K562 (cell line): ENCODE measurements around the gene KCNK1. TPM values are rescaled to one million over a fixed set of nuclear protein-coding genes. Genes with fewer than 3 reads are reported as not detected.

Experiments
- C11orf30 ChIP-seq: fragments of 450-650 bp; IDR thresholded peaks from 2 replicates; pipeline ENCODE4 v1.6.1; 2016; ENCODE audit warnings: low read depth, mild to moderate bottlenecking
- JUNB ChIP-seq: fragments of 450-650 bp; formaldehyde crosslinking; conservative IDR thresholded peaks from 2 replicates; pipeline ENCODE4 v1.4.0; 2020; ENCODE audit warnings: mild to moderate bottlenecking
- POLR3G ChIP-seq: IDR thresholded peaks from 2 replicates; pipeline ENCODE4 v1.6.1; 2011; ENCODE audit not compliant: insufficient read length, insufficient replicate concordance; ENCODE audit errors: extremely low read depth
- TGIF2 ChIP-seq: sonication (generic); formaldehyde crosslinking; IDR thresholded peaks from 2 replicates; pipeline ENCODE4 v1.8.1; 2022; ENCODE audit warnings: mild to moderate bottlenecking, missing genetic modification reagents, moderate library complexity
- ZNF76 ChIP-seq: fragments of 250-450 bp; sonication (Bioruptor Pico); IDR thresholded peaks from 2 replicates; pipeline ENCODE4 v1.4.0; 2020; ENCODE audit warnings: mild to moderate bottlenecking, moderate library complexity, borderline replicate concordance
- polyA plus RNA-seq, 8 experiments: library from polyadenylated mRNA; depleted of rRNA in 4 of 8; stranded (reverse) in 5 of 8; unstranded in 3 of 8; fragments of >200 nt; fragmentation: Nextera tagmentation in 2 of 8; fragmentation: Illumina TruSeq in 1 of 8; extraction: Ambion mirVana in 2 of 8; extraction: Trizol in 1 of 8; gene quantifications; 2 replicates each; pipeline versions ENCODE4 v1.2.1 to v1.2.3, GENCODE V29; 2011 to 2014; ENCODE audit warnings: inconsistent platforms in 1 of 8, missing spikeins in 1 of 8
- total RNA-seq, 7 experiments: library from RNA; depleted of rRNA in 6 of 7; stranded (reverse); fragments of >200 nt in 6 of 7; fragmentation: Illumina TruSeq in 2 of 7; extraction: Trizol in 2 of 7; gene quantifications; 2 replicates each; pipeline versions ENCODE4 v1.2.1 to v1.2.3, GENCODE V29; 2011 to 2021; ENCODE audit warnings: low replicate concordance in 1 of 7
- TF ChIP-seq, protein P1 (sequence below): sonication (generic); formaldehyde crosslinking; IDR thresholded peaks from 2 replicates; pipeline ENCODE4 v1.8.0; 2023; ENCODE audit warnings: missing genetic modification reagents, mild to moderate bottlenecking, borderline replicate concordance
- TF ChIP-seq, protein P2 (sequence below): sonication (generic); formaldehyde crosslinking; IDR thresholded peaks from 2 replicates; pipeline ENCODE4 v1.8.1; 2023; ENCODE audit warnings: mild to moderate bottlenecking, missing genetic modification reagents
- TF ChIP-seq, protein P3 (sequence below): fragments of 250-450 bp; sonication (Bioruptor Pico); IDR thresholded peaks from 2 replicates; pipeline ENCODE4 v1.8.0; 2022; ENCODE audit warnings: inconsistent platforms
- TF ChIP-seq, protein P4 (sequence below): IDR thresholded peaks from 2 replicates; pipeline ENCODE4 v1.6.1; 2011; ENCODE audit warnings: borderline replicate concordance, low read depth, mild to moderate bottlenecking, moderate library complexity, low read length; ENCODE audit not compliant: insufficient read depth, poor library complexity, severe bottlenecking
- TF ChIP-seq, protein P5 (sequence below): fragments of 450-650 bp; IDR thresholded peaks from 2 replicates; pipeline ENCODE4 v1.6.1; 2016; ENCODE audit warnings: low read depth, mild to moderate bottlenecking, moderate library complexity
- TF ChIP-seq, protein P6 (sequence below): fragments of 450-650 bp; conservative IDR thresholded peaks from 2 replicates; pipeline ENCODE4 v1.6.1; 2016; ENCODE audit warnings: missing genetic modification characterization, low read depth, mild to moderate bottlenecking, control low read depth, missing compliant biosample characterization

Gene KCNK1
- total and polyA plus RNA-seq, 9 of the 15 experiments (the other 6 are each of a cell fraction or from before 2014, with no cell fraction given) = 3.1 to 22.7 (median 6.0) TPM

DNA sequence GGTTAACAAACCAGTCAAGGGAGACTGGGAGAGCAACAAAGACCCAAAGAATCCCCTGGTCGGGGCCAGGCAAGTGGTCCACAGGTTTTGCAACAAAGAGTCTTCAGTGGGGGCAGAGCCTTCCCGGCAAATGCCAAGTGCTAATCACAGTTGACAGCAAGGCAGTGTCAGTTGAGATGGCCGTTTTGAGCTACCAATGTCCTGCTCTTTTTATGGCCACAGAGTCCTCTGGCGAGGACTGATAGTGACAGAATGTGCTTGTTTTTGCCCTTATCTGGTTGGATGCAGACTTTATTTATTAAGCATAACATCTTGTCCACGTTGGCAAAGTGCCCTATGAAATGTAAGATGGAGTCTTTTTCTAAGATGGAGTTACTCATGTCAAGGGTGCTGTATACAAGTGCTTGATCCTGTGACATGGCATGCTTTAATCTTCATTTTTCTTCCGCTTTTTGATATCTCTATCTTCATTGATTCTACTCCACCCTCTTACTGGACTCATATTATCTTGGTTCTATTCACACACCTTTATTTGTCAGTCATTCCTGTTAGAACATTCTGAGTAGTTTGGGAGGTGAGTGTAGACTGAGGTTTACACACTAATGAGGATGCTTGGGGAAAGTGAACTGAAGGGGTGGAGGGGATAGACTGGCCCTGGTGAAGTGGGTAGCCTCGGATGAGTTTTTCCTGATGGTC is 51.8 kb downstream of the KCNK1 start (continued):
- TF ChIP-seq, protein P1, sequence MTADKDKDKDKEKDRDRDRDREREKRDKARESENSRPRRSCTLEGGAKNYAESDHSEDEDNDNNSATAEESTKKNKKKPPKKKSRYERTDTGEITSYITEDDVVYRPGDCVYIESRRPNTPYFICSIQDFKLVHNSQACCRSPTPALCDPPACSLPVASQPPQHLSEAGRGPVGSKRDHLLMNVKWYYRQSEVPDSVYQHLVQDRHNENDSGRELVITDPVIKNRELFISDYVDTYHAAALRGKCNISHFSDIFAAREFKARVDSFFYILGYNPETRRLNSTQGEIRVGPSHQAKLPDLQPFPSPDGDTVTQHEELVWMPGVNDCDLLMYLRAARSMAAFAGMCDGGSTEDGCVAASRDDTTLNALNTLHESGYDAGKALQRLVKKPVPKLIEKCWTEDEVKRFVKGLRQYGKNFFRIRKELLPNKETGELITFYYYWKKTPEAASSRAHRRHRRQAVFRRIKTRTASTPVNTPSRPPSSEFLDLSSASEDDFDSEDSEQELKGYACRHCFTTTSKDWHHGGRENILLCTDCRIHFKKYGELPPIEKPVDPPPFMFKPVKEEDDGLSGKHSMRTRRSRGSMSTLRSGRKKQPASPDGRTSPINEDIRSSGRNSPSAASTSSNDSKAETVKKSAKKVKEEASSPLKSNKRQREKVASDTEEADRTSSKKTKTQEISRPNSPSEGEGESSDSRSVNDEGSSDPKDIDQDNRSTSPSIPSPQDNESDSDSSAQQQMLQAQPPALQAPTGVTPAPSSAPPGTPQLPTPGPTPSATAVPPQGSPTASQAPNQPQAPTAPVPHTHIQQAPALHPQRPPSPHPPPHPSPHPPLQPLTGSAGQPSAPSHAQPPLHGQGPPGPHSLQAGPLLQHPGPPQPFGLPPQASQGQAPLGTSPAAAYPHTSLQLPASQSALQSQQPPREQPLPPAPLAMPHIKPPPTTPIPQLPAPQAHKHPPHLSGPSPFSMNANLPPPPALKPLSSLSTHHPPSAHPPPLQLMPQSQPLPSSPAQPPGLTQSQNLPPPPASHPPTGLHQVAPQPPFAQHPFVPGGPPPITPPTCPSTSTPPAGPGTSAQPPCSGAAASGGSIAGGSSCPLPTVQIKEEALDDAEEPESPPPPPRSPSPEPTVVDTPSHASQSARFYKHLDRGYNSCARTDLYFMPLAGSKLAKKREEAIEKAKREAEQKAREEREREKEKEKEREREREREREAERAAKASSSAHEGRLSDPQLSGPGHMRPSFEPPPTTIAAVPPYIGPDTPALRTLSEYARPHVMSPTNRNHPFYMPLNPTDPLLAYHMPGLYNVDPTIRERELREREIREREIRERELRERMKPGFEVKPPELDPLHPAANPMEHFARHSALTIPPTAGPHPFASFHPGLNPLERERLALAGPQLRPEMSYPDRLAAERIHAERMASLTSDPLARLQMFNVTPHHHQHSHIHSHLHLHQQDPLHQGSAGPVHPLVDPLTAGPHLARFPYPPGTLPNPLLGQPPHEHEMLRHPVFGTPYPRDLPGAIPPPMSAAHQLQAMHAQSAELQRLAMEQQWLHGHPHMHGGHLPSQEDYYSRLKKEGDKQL (CRISPR knock-in tag) = no peak
- TF ChIP-seq, protein P2, sequence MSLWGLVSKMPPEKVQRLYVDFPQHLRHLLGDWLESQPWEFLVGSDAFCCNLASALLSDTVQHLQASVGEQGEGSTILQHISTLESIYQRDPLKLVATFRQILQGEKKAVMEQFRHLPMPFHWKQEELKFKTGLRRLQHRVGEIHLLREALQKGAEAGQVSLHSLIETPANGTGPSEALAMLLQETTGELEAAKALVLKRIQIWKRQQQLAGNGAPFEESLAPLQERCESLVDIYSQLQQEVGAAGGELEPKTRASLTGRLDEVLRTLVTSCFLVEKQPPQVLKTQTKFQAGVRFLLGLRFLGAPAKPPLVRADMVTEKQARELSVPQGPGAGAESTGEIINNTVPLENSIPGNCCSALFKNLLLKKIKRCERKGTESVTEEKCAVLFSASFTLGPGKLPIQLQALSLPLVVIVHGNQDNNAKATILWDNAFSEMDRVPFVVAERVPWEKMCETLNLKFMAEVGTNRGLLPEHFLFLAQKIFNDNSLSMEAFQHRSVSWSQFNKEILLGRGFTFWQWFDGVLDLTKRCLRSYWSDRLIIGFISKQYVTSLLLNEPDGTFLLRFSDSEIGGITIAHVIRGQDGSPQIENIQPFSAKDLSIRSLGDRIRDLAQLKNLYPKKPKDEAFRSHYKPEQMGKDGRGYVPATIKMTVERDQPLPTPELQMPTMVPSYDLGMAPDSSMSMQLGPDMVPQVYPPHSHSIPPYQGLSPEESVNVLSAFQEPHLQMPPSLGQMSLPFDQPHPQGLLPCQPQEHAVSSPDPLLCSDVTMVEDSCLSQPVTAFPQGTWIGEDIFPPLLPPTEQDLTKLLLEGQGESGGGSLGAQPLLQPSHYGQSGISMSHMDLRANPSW (CRISPR knock-in tag) = no peak
- TF ChIP-seq ZNF76 = peak; percentile 100
- peak; percentile 97 for TF ChIP-seq JUNB (CRISPR knock-in tag)
- TF ChIP-seq, protein P3, sequence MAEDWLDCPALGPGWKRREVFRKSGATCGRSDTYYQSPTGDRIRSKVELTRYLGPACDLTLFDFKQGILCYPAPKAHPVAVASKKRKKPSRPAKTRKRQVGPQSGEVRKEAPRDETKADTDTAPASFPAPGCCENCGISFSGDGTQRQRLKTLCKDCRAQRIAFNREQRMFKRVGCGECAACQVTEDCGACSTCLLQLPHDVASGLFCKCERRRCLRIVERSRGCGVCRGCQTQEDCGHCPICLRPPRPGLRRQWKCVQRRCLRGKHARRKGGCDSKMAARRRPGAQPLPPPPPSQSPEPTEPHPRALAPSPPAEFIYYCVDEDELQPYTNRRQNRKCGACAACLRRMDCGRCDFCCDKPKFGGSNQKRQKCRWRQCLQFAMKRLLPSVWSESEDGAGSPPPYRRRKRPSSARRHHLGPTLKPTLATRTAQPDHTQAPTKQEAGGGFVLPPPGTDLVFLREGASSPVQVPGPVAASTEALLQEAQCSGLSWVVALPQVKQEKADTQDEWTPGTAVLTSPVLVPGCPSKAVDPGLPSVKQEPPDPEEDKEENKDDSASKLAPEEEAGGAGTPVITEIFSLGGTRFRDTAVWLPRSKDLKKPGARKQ (CRISPR knock-in tag) = peak; percentile 100
- TF ChIP-seq POLR3G = no peak
- TF ChIP-seq, protein P4, sequence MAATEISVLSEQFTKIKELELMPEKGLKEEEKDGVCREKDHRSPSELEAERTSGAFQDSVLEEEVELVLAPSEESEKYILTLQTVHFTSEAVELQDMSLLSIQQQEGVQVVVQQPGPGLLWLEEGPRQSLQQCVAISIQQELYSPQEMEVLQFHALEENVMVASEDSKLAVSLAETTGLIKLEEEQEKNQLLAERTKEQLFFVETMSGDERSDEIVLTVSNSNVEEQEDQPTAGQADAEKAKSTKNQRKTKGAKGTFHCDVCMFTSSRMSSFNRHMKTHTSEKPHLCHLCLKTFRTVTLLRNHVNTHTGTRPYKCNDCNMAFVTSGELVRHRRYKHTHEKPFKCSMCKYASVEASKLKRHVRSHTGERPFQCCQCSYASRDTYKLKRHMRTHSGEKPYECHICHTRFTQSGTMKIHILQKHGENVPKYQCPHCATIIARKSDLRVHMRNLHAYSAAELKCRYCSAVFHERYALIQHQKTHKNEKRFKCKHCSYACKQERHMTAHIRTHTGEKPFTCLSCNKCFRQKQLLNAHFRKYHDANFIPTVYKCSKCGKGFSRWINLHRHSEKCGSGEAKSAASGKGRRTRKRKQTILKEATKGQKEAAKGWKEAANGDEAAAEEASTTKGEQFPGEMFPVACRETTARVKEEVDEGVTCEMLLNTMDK = no peak
- TF ChIP-seq, protein P5, sequence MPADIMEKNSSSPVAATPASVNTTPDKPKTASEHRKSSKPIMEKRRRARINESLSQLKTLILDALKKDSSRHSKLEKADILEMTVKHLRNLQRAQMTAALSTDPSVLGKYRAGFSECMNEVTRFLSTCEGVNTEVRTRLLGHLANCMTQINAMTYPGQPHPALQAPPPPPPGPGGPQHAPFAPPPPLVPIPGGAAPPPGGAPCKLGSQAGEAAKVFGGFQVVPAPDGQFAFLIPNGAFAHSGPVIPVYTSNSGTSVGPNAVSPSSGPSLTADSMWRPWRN = no peak
- TF ChIP-seq C11orf30 = no peak
- no peak for TF ChIP-seq TGIF2
- TF ChIP-seq, protein P6, sequence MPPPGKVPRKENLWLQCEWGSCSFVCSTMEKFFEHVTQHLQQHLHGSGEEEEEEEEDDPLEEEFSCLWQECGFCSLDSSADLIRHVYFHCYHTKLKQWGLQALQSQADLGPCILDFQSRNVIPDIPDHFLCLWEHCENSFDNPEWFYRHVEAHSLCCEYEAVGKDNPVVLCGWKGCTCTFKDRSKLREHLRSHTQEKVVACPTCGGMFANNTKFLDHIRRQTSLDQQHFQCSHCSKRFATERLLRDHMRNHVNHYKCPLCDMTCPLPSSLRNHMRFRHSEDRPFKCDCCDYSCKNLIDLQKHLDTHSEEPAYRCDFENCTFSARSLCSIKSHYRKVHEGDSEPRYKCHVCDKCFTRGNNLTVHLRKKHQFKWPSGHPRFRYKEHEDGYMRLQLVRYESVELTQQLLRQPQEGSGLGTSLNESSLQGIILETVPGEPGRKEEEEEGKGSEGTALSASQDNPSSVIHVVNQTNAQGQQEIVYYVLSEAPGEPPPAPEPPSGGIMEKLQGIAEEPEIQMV = peak; percentile 99
